Measurements from ENCODE around the gene PLCG1.
A peak's percentile ranks its signal among the peaks of the same experiment; 100 is the strongest.
"Not testable (repeated sequence)": the region's sequence is repeated elsewhere in the genome, so short reads cannot be mapped to it uniquely, and the experiment has no call there.

PLCG1 gene

DNA sequence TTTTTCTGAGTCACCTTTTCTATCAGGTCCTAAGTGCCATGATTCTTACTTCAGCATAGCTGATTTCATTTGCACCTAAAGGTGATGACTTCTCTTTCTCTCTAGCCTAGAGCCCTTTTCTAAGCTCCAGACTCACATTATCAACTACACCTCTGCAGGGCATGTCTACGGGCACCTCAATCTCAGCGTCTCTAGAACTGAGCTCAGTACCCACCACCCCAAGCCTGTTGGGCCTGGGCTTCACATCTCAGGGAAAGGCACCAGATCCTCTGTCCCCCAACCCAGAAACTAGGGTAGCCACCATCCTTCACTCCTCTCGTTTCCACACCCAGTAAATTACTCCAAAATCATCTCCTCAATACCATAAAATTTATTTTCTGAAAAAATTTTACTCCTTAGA, 10.6 kb upstream of the PLCG1 start:
- TF ChIP-seq, protein P1, sequence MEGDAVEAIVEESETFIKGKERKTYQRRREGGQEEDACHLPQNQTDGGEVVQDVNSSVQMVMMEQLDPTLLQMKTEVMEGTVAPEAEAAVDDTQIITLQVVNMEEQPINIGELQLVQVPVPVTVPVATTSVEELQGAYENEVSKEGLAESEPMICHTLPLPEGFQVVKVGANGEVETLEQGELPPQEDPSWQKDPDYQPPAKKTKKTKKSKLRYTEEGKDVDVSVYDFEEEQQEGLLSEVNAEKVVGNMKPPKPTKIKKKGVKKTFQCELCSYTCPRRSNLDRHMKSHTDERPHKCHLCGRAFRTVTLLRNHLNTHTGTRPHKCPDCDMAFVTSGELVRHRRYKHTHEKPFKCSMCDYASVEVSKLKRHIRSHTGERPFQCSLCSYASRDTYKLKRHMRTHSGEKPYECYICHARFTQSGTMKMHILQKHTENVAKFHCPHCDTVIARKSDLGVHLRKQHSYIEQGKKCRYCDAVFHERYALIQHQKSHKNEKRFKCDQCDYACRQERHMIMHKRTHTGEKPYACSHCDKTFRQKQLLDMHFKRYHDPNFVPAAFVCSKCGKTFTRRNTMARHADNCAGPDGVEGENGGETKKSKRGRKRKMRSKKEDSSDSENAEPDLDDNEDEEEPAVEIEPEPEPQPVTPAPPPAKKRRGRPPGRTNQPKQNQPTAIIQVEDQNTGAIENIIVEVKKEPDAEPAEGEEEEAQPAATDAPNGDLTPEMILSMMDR (IDR thresholded peaks at IDR 0.05; ENCODE audit: unreplicated experiment in 3 of 3), result no peak
- H3K27ac Mint-ChIP-seq, result no peak overlapping the region
- H3K27me3 Mint-ChIP-seq (ENCODE audit: low read depth), result no peaks in the 10 kb centered on the region
- peaks cover 6% of the 10 kb centered on the region for H3K4me1 Mint-ChIP-seq
- H3K36me3 Mint-ChIP-seq (ENCODE audit: low read depth), result peaks cover 77% of the 10 kb centered on the region
- no peaks in the 10 kb centered on the region for H3K9me3 Mint-ChIP-seq
- H3K4me3 Mint-ChIP-seq, result no peak overlapping the region

DNA sequence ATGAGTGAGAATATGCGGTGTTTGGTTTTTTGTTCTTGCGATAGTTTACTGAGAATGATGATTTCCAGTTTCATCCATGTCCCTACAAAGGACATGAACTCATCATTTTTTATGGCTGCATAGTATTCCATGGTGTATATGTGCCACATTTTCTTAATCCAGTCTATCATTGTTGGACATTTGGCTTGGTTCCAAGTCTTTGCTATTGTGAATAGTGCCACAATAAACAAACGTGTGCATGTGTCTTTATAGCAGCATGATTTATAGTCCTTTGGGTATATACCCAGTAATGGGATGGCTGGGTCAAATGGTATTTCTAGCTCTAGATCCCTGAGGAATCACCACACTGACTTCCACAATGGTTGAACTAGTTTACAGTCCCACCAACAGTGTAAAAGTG, 9.0 kb upstream of the PLCG1 start:
- not testable (repeated sequence) for H3K27me3 Mint-ChIP-seq (ENCODE audit: low read depth); H3K9me3 Mint-ChIP-seq; H3K4me3 Mint-ChIP-seq; H3K27ac Mint-ChIP-seq; H3K4me1 Mint-ChIP-seq
- H3K36me3 Mint-ChIP-seq (ENCODE audit: low read depth), result peaks cover 65% of the 10 kb centered on the region

DNA sequence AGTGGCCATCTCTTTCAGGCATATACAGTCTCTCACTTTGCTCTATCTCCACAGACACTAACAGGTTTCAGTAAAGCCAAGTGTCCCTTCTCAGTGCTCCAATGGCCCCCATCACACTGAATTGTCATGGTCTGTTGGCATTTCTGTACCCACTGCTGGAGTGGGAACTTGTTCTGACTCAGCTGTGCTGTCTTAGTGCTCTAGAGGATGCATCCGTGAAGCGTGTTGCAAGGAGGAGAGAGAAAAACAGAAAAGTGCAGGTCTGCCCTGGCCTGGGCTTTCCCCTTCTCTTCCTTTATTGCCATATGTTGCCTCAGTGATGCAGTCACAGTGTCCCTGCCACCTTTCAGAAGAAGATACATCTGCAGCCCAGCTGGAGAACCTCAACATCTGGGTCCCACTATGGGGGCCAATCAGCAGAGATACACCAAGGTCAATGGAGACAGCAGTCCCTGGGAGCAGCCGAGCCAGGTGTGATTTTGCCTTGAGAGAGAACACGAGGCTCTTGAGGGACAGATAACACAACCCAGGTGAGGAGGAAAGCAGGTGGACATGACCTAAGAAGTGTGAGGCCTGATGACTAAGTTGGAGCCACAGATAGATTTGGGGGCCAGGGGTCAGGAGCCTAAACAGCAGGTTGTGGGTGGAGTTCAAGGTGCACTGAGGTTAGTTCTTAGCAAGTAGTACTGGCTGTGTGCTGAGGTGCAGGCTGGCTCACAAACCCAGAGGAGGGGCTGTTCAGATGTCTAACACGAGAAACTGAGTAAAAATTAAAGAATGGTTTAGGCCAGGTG, 5.6 kb upstream of the PLCG1 start:
- Mint-ChIP-seq H3K27ac (peak overlapping the region in 2 of 3 experiments; percentile 26 to 48), H3K27me3 (ENCODE audit: low read depth) (no peaks in the 10 kb centered on the region), H3K9me3 (no peaks in the 10 kb centered on the region), H3K36me3 (ENCODE audit: low read depth) (peaks cover 35% of the 10 kb centered on the region), H3K4me3 (no peak overlapping the region), H3K4me1 (peaks cover 23% of the 10 kb centered on the region)
- TF ChIP-seq, protein P1 (IDR thresholded peaks at IDR 0.05; ENCODE audit: unreplicated experiment in 3 of 3), result no peak

- H3K27me3 Mint-ChIP-seq (ENCODE audit: low read depth); H3K9me3 Mint-ChIP-seq: not testable (repeated sequence)
- peak overlapping the region in 1 of 3 experiments; percentile 34 for H3K27ac Mint-ChIP-seq
- H3K4me3 Mint-ChIP-seq, result peak overlapping the region in 1 of 3 experiments; percentile 58
- H3K36me3 Mint-ChIP-seq (ENCODE audit: low read depth), result peaks cover 29% of the 10 kb centered on the region
- peaks cover 23% of the 10 kb centered on the region for H3K4me1 Mint-ChIP-seq
Measured at GRCh38 chr20:41132388-41132775, 5.0 kb upstream of the PLCG1 start.

DNA sequence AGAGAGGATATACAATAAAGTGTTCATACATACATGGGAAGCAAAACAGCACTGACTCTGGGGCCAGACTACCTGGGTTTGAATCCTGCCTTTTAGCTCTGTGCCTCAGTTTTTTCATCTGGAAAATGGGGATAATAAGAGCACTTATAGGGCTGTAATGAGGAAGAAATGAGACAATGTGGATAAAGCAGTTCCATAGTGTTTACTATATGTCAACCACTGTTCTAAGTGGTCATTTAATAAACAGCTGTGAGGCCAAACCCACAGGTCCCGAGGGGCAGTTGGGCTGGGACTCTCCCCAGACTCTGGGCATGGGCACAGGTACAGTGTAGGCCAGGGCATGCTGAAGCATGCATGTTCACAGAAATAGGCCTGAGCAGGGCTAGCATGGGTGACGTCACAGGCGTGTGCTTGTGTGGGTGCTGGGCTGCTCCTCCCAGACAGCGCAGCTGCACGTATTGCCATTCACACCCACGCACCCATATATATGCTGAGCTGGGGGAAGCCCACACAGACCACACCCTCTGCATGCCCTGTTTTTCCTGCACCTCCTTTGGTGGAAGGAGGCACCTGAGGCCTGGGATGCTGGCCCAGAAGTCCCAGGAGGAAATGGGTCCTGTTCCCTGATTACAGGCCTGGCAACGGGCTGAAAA, 3.5 kb upstream of the PLCG1 start:
- peak overlapping the region; percentile 7 to 60 (median 32) for H3K4me3 Mint-ChIP-seq
- H3K36me3 Mint-ChIP-seq (ENCODE audit: low read depth), result peaks cover 24% of the 10 kb centered on the region
- peaks cover 26% of the 10 kb centered on the region for H3K4me1 Mint-ChIP-seq
- H3K27ac Mint-ChIP-seq, result peak overlapping the region in 2 of 3 experiments; percentile 44 to 80
- TF ChIP-seq, protein P1 (IDR thresholded peaks at IDR 0.05; ENCODE audit: unreplicated experiment in 3 of 3), result no peak
- H3K27me3 Mint-ChIP-seq (ENCODE audit: low read depth), result no peaks in the 10 kb centered on the region
- H3K9me3 Mint-ChIP-seq, result no peaks in the 10 kb centered on the region

GRCh38 chr20:41134362-41135186, 2.8 kb upstream of the PLCG1 start:
- Mint-ChIP-seq H3K4me3 (peak overlapping the region in 2 of 3 experiments; percentile 32 to 51), H3K36me3 (ENCODE audit: low read depth) (peaks cover 24% of the 10 kb centered on the region), H3K4me1 (peaks cover 33% of the 10 kb centered on the region), H3K27ac (peak overlapping the region in 1 of 3 experiments; percentile 44), H3K9me3 (no peaks in the 10 kb centered on the region), H3K27me3 (ENCODE audit: low read depth) (no peaks in the 10 kb centered on the region)
- TF ChIP-seq, protein P1 (IDR thresholded peaks at IDR 0.05; ENCODE audit: unreplicated experiment in 3 of 3), result no peak

All from nephron (organoid).